PC-3 (cell line): ENCODE measurements around the gene CNGA2. TPM values are rescaled to one million over a fixed set of nuclear protein-coding genes. Genes with fewer than 3 reads are reported as not detected.

Source experiments
- ATAC-seq: fragments of 200-7000 bp; cut with Tn5 transposase; 2 replicates; pipeline ENCODE4 v1.9.1; 2020; ENCODE audit warnings: mild to moderate bottlenecking, moderate library complexity
- BruUV-seq: library from RNA; stranded (reverse); fragments of 400-500 nt; replicated peaks from 2 replicates; lab custom pipeline; 2021; lab: Mats Ljungman, UMichigan
- CTCF ChIA-PET: fragments of 300-600 bp; sonication (Branson Sonifier 250); formaldehyde crosslinking; loops from one replicate; lab custom pipeline; 2022; ENCODE audit warnings: antibody characterized with exemption; lab: Charles Lee
- POLR2A ChIA-PET: fragments of 300-600 bp; sonication (Branson Sonifier 250); formaldehyde crosslinking; loops from one replicate; lab custom pipeline; 2022; ENCODE audit warnings: antibody characterized with exemption; ENCODE audit not compliant: unreplicated experiment; lab: Charles Lee
- DNase-seq: peaks from one replicate; pipeline ENCODE4 v3.0.0-alpha.2; 2015
- H2AFZ ChIP-seq: fragments of 300-600 bp; sonication (generic); 2 replicates; pipeline ENCODE4 v1.6.0; 2016; ENCODE audit warnings: antibody characterized with exemption, low read length
- H3F3A ChIP-seq: fragments of 300-600 bp; sonication (generic); one replicate; pipeline ENCODE4 v1.6.0; 2017; ENCODE audit warnings: antibody characterized with exemption, low read length, control low read depth, mild to moderate bottlenecking; ENCODE audit not compliant: unreplicated experiment
- H3K27ac ChIP-seq: fragments of 300-600 bp; sonication (generic); 2 replicates; pipeline ENCODE4 v1.5.1; 2016; ENCODE audit warnings: mild to moderate bottlenecking, low read length
- H3K27me3 ChIP-seq: fragments of 300-600 bp; sonication (generic); 2 replicates; pipeline ENCODE4 v1.6.1; 2016; ENCODE audit warnings: low read length, mixed read lengths
- H3K36me3 ChIP-seq: fragments of 300-600 bp; sonication (generic); 2 replicates; pipeline ENCODE4 v1.6.1; 2016; ENCODE audit warnings: low read depth, mixed run types, low read length, mixed read lengths
- H3K4me1 ChIP-seq: fragments of 300-600 bp; sonication (generic); 2 replicates; pipeline ENCODE4 v1.5.1; 2016; ENCODE audit warnings: low read length; ENCODE audit not compliant: insufficient read depth
- H3K4me2 ChIP-seq: fragments of 300-600 bp; sonication (generic); 2 replicates; pipeline ENCODE4 v1.6.0; 2016; ENCODE audit warnings: low read length
- H3K4me3 ChIP-seq: fragments of 300-600 bp; sonication (generic); 2 replicates; pipeline ENCODE4 v1.5.1; 2016; ENCODE audit warnings: mild to moderate bottlenecking, low read length, mixed read lengths
- H3K79me2 ChIP-seq: fragments of 300-600 bp; sonication (generic); 2 replicates; pipeline ENCODE4 v1.6.1; 2017; ENCODE audit warnings: low read length, mixed read lengths
- H3K9ac ChIP-seq: fragments of 300-600 bp; sonication (generic); 2 replicates; pipeline ENCODE4 v1.6.0; 2016; ENCODE audit warnings: mild to moderate bottlenecking, low read length
- H3K9me2 ChIP-seq: fragments of 300-600 bp; sonication (generic); replicated peaks from 2 replicates; pipeline ENCODE4 v1.6.1; 2016; ENCODE audit warnings: mixed run types, low read length, mixed read lengths
- H3K9me3 ChIP-seq: fragments of 300-600 bp; sonication (generic); 2 replicates; pipeline ENCODE4 v1.6.1; 2016; ENCODE audit warnings: low read length, mixed read lengths
- H4K20me1 ChIP-seq: fragments of 300-600 bp; sonication (generic); 2 replicates; pipeline ENCODE4 v1.6.1; 2016; ENCODE audit warnings: low read length, mixed read lengths
- EZH2 ChIP-seq: fragments of 300-600 bp; sonication (generic); IDR thresholded peaks from one replicate; pipeline ENCODE4 v1.6.1; 2017; ENCODE audit warnings: antibody characterized with exemption, mild to moderate bottlenecking, low read length; ENCODE audit not compliant: unreplicated experiment
- EZH2phosphoT487 ChIP-seq: fragments of 300-600 bp; sonication (generic); IDR thresholded peaks from 2 replicates; pipeline ENCODE4 v1.6.1; 2018; ENCODE audit warnings: mild to moderate bottlenecking, antibody characterized with exemption, low read length, borderline replicate concordance
- intact Hi-C: fragments of 100-400 bp; cut with micrococcal nuclease; formaldehyde crosslinking; loops from 2 replicates; pipeline ENCODE4 v1.9.0; 2023
- total RNA-seq: library from RNA; depleted of rRNA; stranded (reverse); fragments of >200 nt; gene quantifications from 2 replicates; pipeline ENCODE4 v1.2.3, GENCODE V29; 2014
- TF ChIP-seq, protein P1 (sequence below): fragments of 300-600 bp; sonication (generic); conservative IDR thresholded peaks from 2 replicates; pipeline ENCODE4 v1.5.1; 2017; ENCODE audit warnings: antibody characterized with exemption, low read depth, mild to moderate bottlenecking, low read length

Gene CNGA2
- total RNA-seq, 1 experiment from 2014 or later = not detected

DNA sequence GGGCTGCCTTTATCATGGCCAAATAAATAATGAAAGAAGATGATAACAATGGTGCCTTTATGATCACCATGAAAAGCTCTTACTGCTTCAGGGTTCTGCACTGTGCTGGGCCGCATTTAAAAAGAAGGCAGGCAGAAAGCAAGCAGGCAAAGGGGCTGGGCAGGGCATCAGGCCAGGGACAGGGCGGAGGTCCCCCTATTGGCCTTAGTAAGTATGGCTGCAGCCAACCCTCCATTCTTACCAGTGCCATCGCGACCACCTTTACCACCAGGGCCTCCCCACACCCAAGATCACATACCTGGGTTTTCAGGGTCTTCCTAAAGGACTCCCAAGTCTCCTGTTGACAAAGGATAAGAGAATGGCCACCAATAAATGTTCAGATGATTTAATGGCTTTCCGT lies 38.9 kb downstream of the CNGA2 start:
- H3K4me2 ChIP-seq = no peak overlapping the region
- H3K79me2 ChIP-seq = no peaks in the 10 kb centered on the region
- ChIA-PET POLR2A (no interaction called here), CTCF (no interaction called here)
- no peak overlapping the region for H3K9ac ChIP-seq
- no peaks in the 10 kb centered on the region for H3K9me3 ChIP-seq
- no peak overlapping the region for H2AFZ ChIP-seq
- ATAC-seq (no peak), DNase-seq (no peak)
- TF ChIP-seq, protein P1, sequence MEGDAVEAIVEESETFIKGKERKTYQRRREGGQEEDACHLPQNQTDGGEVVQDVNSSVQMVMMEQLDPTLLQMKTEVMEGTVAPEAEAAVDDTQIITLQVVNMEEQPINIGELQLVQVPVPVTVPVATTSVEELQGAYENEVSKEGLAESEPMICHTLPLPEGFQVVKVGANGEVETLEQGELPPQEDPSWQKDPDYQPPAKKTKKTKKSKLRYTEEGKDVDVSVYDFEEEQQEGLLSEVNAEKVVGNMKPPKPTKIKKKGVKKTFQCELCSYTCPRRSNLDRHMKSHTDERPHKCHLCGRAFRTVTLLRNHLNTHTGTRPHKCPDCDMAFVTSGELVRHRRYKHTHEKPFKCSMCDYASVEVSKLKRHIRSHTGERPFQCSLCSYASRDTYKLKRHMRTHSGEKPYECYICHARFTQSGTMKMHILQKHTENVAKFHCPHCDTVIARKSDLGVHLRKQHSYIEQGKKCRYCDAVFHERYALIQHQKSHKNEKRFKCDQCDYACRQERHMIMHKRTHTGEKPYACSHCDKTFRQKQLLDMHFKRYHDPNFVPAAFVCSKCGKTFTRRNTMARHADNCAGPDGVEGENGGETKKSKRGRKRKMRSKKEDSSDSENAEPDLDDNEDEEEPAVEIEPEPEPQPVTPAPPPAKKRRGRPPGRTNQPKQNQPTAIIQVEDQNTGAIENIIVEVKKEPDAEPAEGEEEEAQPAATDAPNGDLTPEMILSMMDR = no peak
- TF ChIP-seq EZH2 = no peak
- TF ChIP-seq EZH2phosphoT487 = no peak
- H3K4me3 ChIP-seq = no peak overlapping the region
- H4K20me1 ChIP-seq = no peaks in the 10 kb centered on the region
- H3K36me3 ChIP-seq = no peaks in the 10 kb centered on the region
- H3K4me1 ChIP-seq = no peaks in the 10 kb centered on the region
- H3K9me2 ChIP-seq = no peaks in the 10 kb centered on the region
- BruUV-seq = no TSS peak
- H3F3A ChIP-seq = no peaks in the 10 kb centered on the region
- no peak overlapping the region for H3K27ac ChIP-seq
- 0 out of 2 replicates have a peak, but pooled peaks cover 7% of the 10 kb centered on the region for H3K27me3 ChIP-seq
- intact Hi-C loops = no loop called here

DNA sequence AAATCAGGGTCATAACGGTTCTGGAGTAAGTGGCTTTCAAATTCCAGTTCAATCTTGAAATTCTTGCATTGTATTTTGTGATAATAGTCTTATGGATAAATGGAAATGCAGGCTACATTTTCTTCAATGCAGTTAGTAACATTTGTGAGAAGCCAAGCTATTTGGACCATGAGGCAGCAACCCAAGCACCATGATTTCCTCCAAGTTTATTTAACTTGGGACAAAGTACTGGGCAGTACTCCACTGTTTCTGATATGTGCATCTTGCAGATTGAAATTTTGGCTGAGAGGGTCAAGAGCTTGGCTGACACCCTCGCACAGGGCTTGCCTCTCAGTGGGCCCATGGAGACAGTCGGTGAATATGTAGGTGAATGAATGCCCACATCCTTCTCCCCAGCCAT lies 39.9 kb downstream of the CNGA2 start:
- CTCF ChIA-PET = no interaction called here
- DNase-seq (no peak), ATAC-seq (no peak)
- Histone ChIP-seq H3K79me2 (no peaks in the 10 kb centered on the region), H3K4me2 (no peak overlapping the region), H3K9me3 (no peaks in the 10 kb centered on the region), H2AFZ (no peak overlapping the region), H3K9me2 (no peaks in the 10 kb centered on the region), H4K20me1 (no peaks in the 10 kb centered on the region), H3K27me3 (0 out of 2 replicates have a peak, but pooled peaks cover 7% of the 10 kb centered on the region), H3K9ac (no peak overlapping the region), H3F3A (no peaks in the 10 kb centered on the region), H3K4me1 (no peaks in the 10 kb centered on the region), H3K4me3 (no peak overlapping the region), H3K36me3 (no peaks in the 10 kb centered on the region), H3K27ac (no peak overlapping the region)
- intact Hi-C loops = no loop called here
- POLR2A ChIA-PET = no interaction called here
- no peak for TF ChIP-seq EZH2phosphoT487
- TF ChIP-seq, protein P1 = no peak
- BruUV-seq = no TSS peak

DNA sequence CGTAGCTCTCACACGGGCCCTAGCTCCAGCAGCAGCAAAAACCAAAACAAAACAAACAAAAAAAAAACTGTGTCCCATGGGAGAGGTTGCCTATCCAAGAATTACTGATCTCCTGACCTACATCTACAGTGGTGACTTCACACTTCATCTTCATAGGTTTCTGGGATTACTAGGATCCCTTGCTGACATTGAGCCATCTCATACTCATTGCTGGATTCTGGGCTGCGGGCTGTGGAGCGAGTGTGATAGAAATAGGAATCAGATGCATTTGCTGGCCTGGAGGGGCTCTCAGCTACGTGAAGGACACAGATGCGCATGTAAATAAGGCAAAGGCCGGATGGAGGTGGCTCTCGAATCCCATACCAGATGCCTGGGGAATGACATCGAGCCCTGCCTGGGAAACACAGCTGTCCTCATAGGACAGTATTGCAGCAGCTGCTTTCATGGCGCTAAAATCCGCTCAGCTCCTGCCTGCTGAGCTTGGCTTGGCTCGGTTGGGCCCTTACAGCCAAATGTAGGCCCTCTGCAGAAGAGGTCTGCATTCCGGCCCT lies 41.7 kb downstream of the CNGA2 start:
- no peak overlapping the region for H2AFZ ChIP-seq
- no peaks in the 10 kb centered on the region for H3K9me2 ChIP-seq
- TF ChIP-seq, protein P1 = no peak
- no peak for TF ChIP-seq EZH2phosphoT487
- TF ChIP-seq EZH2 = no peak
- H3K36me3 ChIP-seq = no peaks in the 10 kb centered on the region
- no peak overlapping the region for H3K4me3 ChIP-seq
- no peak overlapping the region for H3K9ac ChIP-seq
- no peaks in the 10 kb centered on the region for H3F3A ChIP-seq
- no peak overlapping the region for H3K27ac ChIP-seq
- no peaks in the 10 kb centered on the region for H3K4me1 ChIP-seq
- H3K9me3 ChIP-seq = no peaks in the 10 kb centered on the region
- ATAC-seq (no peak), DNase-seq (no peak)
- CTCF ChIA-PET = no interaction called here
- H3K4me2 ChIP-seq = no peak overlapping the region
- no peaks in the 10 kb centered on the region for H3K79me2 ChIP-seq
- POLR2A ChIA-PET = no interaction called here
- no peaks in the 10 kb centered on the region for H4K20me1 ChIP-seq
- H3K27me3 ChIP-seq = 0 out of 2 replicates have a peak, but pooled peaks cover 7% of the 10 kb centered on the region
- BruUV-seq = no TSS peak
- intact Hi-C loops = no loop called here
